HEK293 (cell line): ENCODE measurements around the gene PLK5.

Experiments used
- CTCF ChIA-PET: fragments of 350-600 bp; formaldehyde crosslinking; extraction: SDS; loops from one replicate; lab custom pipeline; 2021; ENCODE audit warnings: antibody characterized with exemption; lab: Yijun Ruan, JAX
- POLR2A ChIA-PET: fragments of 300-600 bp; formaldehyde crosslinking; extraction: SDS; loops from one replicate; lab custom pipeline; 2020; ENCODE audit warnings: antibody characterized with exemption, inconsistent platforms; lab: Yijun Ruan, JAX
- H3K27ac ChIP-seq: fragments of 200-500 bp; sonication (Bioruptor generic); 2 replicates; pipeline ENCODE4 v1.5.1; 2014; ENCODE audit warnings: low read depth, low read length, control low read depth, inconsistent platforms; ENCODE audit errors: extremely low read depth
- H3K36me3 ChIP-seq, 2 experiments: fragments of 200-500 bp in 1 of 2; sonication (Bioruptor generic) in 1 of 2; 1 replicate in 1 of 2; 2 replicates in 1 of 2; pipeline ENCODE4 v1.5.1; 2014 to 2017; ENCODE audit warnings: inconsistent platforms in 2 of 2, low read length in 2 of 2; ENCODE audit not compliant: control insufficient read depth in 2 of 2, insufficient read depth in 1 of 2
- H3K4me1 ChIP-seq: fragments of 200-500 bp; sonication (Bioruptor generic); 2 replicates; pipeline ENCODE4 v1.5.1; 2014; ENCODE audit warnings: mild to moderate bottlenecking, low read length, inconsistent platforms; ENCODE audit not compliant: control insufficient read depth, insufficient read depth
- H3K4me3 ChIP-seq: 2 replicates; pipeline ENCODE4 v1.5.1; 2011; ENCODE audit warnings: low read depth, mild to moderate bottlenecking, control low read depth, low read length, moderate library complexity
- H3K9me3 ChIP-seq: fragments of 200-500 bp; sonication (Bioruptor generic); 2 replicates; pipeline ENCODE4 v1.5.1; 2014; ENCODE audit warnings: low read depth, low read length, inconsistent platforms; ENCODE audit not compliant: control insufficient read depth, insufficient read depth
- KLF10 ChIP-seq: fragments of 450-650 bp; IDR thresholded peaks from 2 replicates; pipeline ENCODE4 v1.5.1; 2018; ENCODE audit warnings: missing biosample characterization, mild to moderate bottlenecking, missing genetic modification characterization
- KLF7 ChIP-seq: fragments of 450-650 bp; formaldehyde crosslinking; IDR thresholded peaks from 2 replicates; pipeline ENCODE4 v1.5.1; 2016; ENCODE audit warnings: missing biosample characterization, missing genetic modification characterization, borderline replicate concordance
- SCRT2 ChIP-seq: fragments of 450-650 bp; formaldehyde crosslinking; IDR thresholded peaks from 2 replicates; pipeline ENCODE4 v1.5.1; 2016; ENCODE audit warnings: missing biosample characterization, missing genetic modification characterization
- SP3 ChIP-seq: fragments of 450-650 bp; formaldehyde crosslinking; IDR thresholded peaks from 2 replicates; pipeline ENCODE4 v1.5.1; 2016; ENCODE audit warnings: missing biosample characterization, missing genetic modification characterization
- WT1 ChIP-seq: fragments of 450-650 bp; formaldehyde crosslinking; IDR thresholded peaks from 2 replicates; pipeline ENCODE4 v1.5.1; 2016; ENCODE audit warnings: missing biosample characterization, missing genetic modification characterization
- ZBTB1 ChIP-seq: fragments of 450-650 bp; formaldehyde crosslinking; IDR thresholded peaks from 2 replicates; pipeline ENCODE4 v1.5.1; 2016; ENCODE audit warnings: missing biosample characterization, missing genetic modification characterization
- ZBTB48 ChIP-seq: fragments of 450-650 bp; formaldehyde crosslinking; IDR thresholded peaks from 2 replicates; pipeline ENCODE4 v1.5.1; 2016; ENCODE audit warnings: missing biosample characterization, missing genetic modification characterization
- ZNF10 ChIP-seq: fragments of 450-650 bp; formaldehyde crosslinking; IDR thresholded peaks from 2 replicates; pipeline ENCODE4 v1.5.1; 2017; ENCODE audit warnings: missing biosample characterization, missing genetic modification characterization
- ZNF157 ChIP-seq: fragments of 450-650 bp; formaldehyde crosslinking; IDR thresholded peaks from 2 replicates; pipeline ENCODE4 v1.5.1; 2016; ENCODE audit warnings: missing biosample characterization, missing genetic modification characterization
- ZNF2 ChIP-seq: fragments of 450-650 bp; formaldehyde crosslinking; IDR thresholded peaks from 2 replicates; pipeline ENCODE4 v1.5.1; 2016; ENCODE audit warnings: missing biosample characterization, missing genetic modification characterization
- ZNF335 ChIP-seq: fragments of 450-650 bp; formaldehyde crosslinking; conservative IDR thresholded peaks from 2 replicates; pipeline ENCODE4 v1.5.1; 2016; ENCODE audit warnings: missing biosample characterization, missing genetic modification characterization
- ZNF596 ChIP-seq: fragments of 450-650 bp; IDR thresholded peaks from 2 replicates; pipeline ENCODE4 v1.5.0; 2018; ENCODE audit warnings: missing biosample characterization, mild to moderate bottlenecking, missing genetic modification characterization, moderate library complexity
- ZNF768 ChIP-seq: fragments of 450-650 bp; formaldehyde crosslinking; IDR thresholded peaks from 2 replicates; pipeline ENCODE4 v1.5.1; 2018; ENCODE audit warnings: missing biosample characterization, mild to moderate bottlenecking, missing genetic modification characterization
- ZNF843 ChIP-seq: fragments of 450-650 bp; formaldehyde crosslinking; IDR thresholded peaks from 2 replicates; pipeline ENCODE4 v1.5.1; 2016; ENCODE audit warnings: missing biosample characterization, missing genetic modification characterization
- ZSCAN30 ChIP-seq: fragments of 450-650 bp; IDR thresholded peaks from 2 replicates; pipeline ENCODE4 v1.5.1; 2018; ENCODE audit warnings: missing biosample characterization, mild to moderate bottlenecking, missing genetic modification characterization, moderate library complexity
- TF ChIP-seq, protein P1 (sequence below): fragments of 450-650 bp; formaldehyde crosslinking; IDR thresholded peaks from 2 replicates; pipeline ENCODE4 v1.5.1; 2016; ENCODE audit warnings: missing biosample characterization, missing genetic modification characterization, borderline replicate concordance
- TF ChIP-seq, protein P2 (sequence below): fragments of 450-650 bp; formaldehyde crosslinking; IDR thresholded peaks from 2 replicates; pipeline ENCODE4 v1.5.1; 2016; ENCODE audit warnings: missing biosample characterization, missing genetic modification characterization
- TF ChIP-seq, protein P3 (sequence below): fragments of 450-650 bp; formaldehyde crosslinking; IDR thresholded peaks from 2 replicates; pipeline ENCODE4 v1.5.1; 2017; ENCODE audit warnings: missing biosample characterization, mild to moderate bottlenecking, missing genetic modification characterization, moderate library complexity
- TF ChIP-seq, protein P4 (sequence below): fragments of 450-650 bp; formaldehyde crosslinking; IDR thresholded peaks from 2 replicates; pipeline ENCODE4 v1.5.1; 2016; ENCODE audit warnings: missing biosample characterization, missing genetic modification characterization, borderline replicate concordance
- TF ChIP-seq, protein P5 (sequence below): fragments of 450-650 bp; formaldehyde crosslinking; IDR thresholded peaks from 2 replicates; pipeline ENCODE4 v1.5.1; 2017; ENCODE audit warnings: missing biosample characterization, missing genetic modification characterization

PLK5 gene

DNA sequence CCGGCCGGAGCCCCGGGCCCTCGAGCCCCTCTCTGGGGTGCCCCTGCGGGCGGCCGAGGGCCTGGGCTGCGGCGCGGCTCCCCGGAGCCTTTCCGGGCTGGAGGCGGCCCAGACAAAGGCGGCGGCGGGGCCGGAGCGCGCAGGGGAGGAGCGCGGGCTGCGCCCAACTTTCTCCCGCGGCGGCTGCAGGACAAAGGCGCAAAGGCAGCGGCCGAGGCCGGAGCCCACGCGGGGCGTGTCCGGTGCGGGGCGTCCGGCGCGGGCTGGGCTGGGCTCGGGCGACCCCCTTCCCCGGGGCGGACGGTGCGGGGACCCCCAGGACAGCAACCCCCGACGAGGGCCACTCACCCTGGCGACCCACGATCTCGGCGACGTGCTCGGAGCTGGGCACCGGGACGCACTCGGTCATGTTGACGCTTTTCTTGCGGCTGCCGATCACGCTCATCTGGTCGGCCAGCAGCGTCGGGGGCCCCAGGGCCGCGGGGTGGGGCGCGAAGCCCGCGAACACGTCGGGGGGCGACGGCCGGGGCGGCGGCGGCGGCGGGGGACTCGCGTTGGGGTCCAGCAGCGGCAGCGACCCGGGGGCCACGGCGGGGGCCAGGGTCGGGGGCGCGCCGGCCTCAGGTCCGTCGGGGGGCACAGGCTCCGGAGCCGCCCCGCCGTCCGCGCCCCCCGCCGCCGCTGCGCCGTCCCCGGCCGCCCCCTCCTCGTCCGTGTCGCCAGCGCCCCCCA is 43.4 kb downstream of the PLK5 start (continued):
- no peak for TF ChIP-seq ZNF596 (tag by site-specific recombination)
- no peak for TF ChIP-seq ZNF335 (tag by site-specific recombination)
- no peak for TF ChIP-seq ZNF768 (tag by site-specific recombination)

DNA sequence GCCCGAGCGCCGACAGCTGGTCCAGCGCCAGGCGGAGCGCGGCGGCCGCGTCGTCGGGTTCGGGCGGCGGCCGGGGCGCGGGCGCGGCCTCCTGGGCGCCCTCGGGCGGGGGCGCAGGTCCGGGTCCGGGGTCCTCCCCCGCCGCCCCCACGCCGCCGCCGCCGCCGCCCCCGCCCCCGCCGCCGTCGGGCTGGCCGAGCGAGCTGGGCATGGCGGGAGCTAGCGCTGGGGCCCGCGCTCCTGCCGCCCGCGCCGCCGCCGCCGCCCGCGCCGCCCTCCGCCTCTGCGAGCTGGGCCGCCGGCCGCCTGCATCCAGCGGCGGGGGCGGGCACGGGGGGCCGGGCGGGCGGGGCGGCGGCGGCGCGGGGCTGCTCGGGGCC is 44.0 kb downstream of the PLK5 start:
- no peaks in the 10 kb centered on the region for H3K9me3 ChIP-seq
- no peaks in the 10 kb centered on the region for H3K4me1 ChIP-seq
- peak overlapping the region; percentile 56 for H3K4me3 ChIP-seq
- TF ChIP-seq ZSCAN30 (tag by site-specific recombination) (no peak), ZNF843 (no peak)
- TF ChIP-seq, protein P1, sequence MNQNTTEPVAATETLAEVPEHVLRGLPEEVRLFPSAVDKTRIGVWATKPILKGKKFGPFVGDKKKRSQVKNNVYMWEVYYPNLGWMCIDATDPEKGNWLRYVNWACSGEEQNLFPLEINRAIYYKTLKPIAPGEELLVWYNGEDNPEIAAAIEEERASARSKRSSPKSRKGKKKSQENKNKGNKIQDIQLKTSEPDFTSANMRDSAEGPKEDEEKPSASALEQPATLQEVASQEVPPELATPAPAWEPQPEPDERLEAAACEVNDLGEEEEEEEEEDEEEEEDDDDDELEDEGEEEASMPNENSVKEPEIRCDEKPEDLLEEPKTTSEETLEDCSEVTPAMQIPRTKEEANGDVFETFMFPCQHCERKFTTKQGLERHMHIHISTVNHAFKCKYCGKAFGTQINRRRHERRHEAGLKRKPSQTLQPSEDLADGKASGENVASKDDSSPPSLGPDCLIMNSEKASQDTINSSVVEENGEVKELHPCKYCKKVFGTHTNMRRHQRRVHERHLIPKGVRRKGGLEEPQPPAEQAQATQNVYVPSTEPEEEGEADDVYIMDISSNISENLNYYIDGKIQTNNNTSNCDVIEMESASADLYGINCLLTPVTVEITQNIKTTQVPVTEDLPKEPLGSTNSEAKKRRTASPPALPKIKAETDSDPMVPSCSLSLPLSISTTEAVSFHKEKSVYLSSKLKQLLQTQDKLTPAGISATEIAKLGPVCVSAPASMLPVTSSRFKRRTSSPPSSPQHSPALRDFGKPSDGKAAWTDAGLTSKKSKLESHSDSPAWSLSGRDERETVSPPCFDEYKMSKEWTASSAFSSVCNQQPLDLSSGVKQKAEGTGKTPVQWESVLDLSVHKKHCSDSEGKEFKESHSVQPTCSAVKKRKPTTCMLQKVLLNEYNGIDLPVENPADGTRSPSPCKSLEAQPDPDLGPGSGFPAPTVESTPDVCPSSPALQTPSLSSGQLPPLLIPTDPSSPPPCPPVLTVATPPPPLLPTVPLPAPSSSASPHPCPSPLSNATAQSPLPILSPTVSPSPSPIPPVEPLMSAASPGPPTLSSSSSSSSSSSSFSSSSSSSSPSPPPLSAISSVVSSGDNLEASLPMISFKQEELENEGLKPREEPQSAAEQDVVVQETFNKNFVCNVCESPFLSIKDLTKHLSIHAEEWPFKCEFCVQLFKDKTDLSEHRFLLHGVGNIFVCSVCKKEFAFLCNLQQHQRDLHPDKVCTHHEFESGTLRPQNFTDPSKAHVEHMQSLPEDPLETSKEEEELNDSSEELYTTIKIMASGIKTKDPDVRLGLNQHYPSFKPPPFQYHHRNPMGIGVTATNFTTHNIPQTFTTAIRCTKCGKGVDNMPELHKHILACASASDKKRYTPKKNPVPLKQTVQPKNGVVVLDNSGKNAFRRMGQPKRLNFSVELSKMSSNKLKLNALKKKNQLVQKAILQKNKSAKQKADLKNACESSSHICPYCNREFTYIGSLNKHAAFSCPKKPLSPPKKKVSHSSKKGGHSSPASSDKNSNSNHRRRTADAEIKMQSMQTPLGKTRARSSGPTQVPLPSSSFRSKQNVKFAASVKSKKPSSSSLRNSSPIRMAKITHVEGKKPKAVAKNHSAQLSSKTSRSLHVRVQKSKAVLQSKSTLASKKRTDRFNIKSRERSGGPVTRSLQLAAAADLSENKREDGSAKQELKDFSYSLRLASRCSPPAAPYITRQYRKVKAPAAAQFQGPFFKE, result no peak
- TF ChIP-seq, protein P2, sequence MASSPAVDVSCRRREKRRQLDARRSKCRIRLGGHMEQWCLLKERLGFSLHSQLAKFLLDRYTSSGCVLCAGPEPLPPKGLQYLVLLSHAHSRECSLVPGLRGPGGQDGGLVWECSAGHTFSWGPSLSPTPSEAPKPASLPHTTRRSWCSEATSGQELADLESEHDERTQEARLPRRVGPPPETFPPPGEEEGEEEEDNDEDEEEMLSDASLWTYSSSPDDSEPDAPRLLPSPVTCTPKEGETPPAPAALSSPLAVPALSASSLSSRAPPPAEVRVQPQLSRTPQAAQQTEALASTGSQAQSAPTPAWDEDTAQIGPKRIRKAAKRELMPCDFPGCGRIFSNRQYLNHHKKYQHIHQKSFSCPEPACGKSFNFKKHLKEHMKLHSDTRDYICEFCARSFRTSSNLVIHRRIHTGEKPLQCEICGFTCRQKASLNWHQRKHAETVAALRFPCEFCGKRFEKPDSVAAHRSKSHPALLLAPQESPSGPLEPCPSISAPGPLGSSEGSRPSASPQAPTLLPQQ (tag by site-specific recombination), result no peak
- TF ChIP-seq, protein P3, sequence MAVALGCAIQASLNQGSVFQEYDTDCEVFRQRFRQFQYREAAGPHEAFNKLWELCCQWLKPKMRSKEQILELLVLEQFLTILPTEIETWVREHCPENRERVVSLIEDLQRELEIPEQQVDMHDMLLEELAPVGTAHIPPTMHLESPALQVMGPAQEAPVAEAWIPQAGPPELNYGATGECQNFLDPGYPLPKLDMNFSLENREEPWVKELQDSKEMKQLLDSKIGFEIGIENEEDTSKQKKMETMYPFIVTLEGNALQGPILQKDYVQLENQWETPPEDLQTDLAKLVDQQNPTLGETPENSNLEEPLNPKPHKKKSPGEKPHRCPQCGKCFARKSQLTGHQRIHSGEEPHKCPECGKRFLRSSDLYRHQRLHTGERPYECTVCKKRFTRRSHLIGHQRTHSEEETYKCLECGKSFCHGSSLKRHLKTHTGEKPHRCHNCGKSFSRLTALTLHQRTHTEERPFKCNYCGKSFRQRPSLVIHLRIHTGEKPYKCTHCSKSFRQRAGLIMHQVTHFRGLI (tag by site-specific recombination), result no peak
- H3K36me3 ChIP-seq, result peaks cover 0 to 11% of the 10 kb centered on the region in 2 experiments; a peak in 2 of 3 replicates
- no peak overlapping the region for H3K27ac ChIP-seq
- POLR2A ChIA-PET, result no interaction called here
- CTCF ChIA-PET, result no interaction called here

DNA sequence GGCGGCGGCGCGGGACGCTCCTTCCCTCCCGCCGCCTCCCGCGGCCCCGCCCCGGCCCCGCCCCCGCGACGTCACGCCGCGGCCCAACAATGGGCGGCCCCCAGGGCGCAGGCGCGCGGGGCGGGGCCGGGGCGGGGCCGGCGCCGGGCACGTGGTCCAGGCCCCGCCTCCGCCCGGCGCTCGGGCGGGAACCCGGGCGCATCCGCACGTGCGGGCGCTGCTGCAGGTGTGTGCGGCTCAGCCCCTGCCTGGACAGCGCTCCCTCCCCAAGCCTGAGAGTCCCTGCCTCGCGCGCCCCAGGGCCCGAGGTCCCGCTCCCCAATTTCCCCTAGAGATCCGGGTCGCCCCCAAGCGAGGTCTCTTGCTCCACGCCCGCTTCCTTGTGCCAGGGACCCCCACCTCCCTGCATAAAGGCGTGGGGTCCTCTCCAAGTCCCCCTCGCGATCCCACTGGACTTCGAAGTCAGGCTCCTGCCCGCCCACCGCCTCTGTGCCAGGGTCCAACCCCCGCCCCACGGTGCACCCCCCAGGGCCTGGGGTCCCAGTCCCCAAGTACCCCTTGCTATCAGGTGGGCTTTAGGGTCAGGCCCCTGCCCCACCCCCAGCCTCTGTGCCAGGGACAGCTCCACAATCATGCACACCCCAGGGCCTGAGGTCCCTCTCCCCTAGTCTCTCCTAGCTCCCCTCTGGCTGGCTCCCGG is 44.6 kb downstream of the PLK5 start, which contains the start of gene MEX3D:
TSS of gene MEX3D (minus strand) at position 6 of the 700 bp plus-strand sequence. CDS start 267 bp downstream, outside the sequence.
- Histone ChIP-seq H3K36me3 (peaks cover 0 to 7% of the 10 kb centered on the region in 2 experiments; a peak in 2 of 3 replicates), H3K4me1 (no peaks in the 10 kb centered on the region), H3K9me3 (no peaks in the 10 kb centered on the region), H3K27ac (peak within 1 kb of the TSS; percentile 31; the same call in 1 of the 2 replicates), H3K4me3 (peak within 1 kb of the TSS; percentile 56)
- CTCF ChIA-PET, result no interaction called here
- POLR2A ChIA-PET, result interaction anchor here (0.5 kb wide), 1 partner anchor 24 kb away, joined by 3 read pairs; the partner anchor contains the start of gene MBD3
- peak; percentile 37; the same call in 1 of the 2 replicates for TF ChIP-seq SP3
- no peak for TF ChIP-seq KLF7 (tag by site-specific recombination)
- no peak for TF ChIP-seq ZNF10
- no peak for TF ChIP-seq ZNF157 (tag by site-specific recombination)
- no peak for TF ChIP-seq ZNF2
- peak; percentile 54; the same call in 1 of the 2 replicates for TF ChIP-seq ZBTB48 (tag by site-specific recombination)
- TF ChIP-seq, protein P4, sequence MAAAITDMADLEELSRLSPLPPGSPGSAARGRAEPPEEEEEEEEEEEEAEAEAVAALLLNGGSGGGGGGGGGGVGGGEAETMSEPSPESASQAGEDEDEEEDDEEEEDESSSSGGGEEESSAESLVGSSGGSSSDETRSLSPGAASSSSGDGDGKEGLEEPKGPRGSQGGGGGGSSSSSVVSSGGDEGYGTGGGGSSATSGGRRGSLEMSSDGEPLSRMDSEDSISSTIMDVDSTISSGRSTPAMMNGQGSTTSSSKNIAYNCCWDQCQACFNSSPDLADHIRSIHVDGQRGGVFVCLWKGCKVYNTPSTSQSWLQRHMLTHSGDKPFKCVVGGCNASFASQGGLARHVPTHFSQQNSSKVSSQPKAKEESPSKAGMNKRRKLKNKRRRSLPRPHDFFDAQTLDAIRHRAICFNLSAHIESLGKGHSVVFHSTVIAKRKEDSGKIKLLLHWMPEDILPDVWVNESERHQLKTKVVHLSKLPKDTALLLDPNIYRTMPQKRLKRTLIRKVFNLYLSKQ, result no peak
- peak; percentile 19; the same call in 1 of the 2 replicates for TF ChIP-seq WT1 (tag by site-specific recombination)
- TF ChIP-seq, protein P5, sequence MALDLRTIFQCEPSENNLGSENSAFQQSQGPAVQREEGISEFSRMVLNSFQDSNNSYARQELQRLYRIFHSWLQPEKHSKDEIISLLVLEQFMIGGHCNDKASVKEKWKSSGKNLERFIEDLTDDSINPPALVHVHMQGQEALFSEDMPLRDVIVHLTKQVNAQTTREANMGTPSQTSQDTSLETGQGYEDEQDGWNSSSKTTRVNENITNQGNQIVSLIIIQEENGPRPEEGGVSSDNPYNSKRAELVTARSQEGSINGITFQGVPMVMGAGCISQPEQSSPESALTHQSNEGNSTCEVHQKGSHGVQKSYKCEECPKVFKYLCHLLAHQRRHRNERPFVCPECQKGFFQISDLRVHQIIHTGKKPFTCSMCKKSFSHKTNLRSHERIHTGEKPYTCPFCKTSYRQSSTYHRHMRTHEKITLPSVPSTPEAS, result 0 out of 2 replicates have a peak, but pooled peaks have one; percentile 25
- TF ChIP-seq SCRT2 (tag by site-specific recombination), result no peak
- no peak for TF ChIP-seq ZBTB1 (tag by site-specific recombination)
- peak; percentile 59; the same call in 1 of the 2 replicates for TF ChIP-seq KLF10 (tag by site-specific recombination)
